AG20443 (cell line): Measurements from ENCODE around the gene AMH.

ENCODE experiments used
- DNase-seq: peaks from one replicate; pipeline ENCODE4 v3.0.0; 2012; ENCODE audit warnings: low spot score, mixed read lengths

The AMH gene

DNA sequence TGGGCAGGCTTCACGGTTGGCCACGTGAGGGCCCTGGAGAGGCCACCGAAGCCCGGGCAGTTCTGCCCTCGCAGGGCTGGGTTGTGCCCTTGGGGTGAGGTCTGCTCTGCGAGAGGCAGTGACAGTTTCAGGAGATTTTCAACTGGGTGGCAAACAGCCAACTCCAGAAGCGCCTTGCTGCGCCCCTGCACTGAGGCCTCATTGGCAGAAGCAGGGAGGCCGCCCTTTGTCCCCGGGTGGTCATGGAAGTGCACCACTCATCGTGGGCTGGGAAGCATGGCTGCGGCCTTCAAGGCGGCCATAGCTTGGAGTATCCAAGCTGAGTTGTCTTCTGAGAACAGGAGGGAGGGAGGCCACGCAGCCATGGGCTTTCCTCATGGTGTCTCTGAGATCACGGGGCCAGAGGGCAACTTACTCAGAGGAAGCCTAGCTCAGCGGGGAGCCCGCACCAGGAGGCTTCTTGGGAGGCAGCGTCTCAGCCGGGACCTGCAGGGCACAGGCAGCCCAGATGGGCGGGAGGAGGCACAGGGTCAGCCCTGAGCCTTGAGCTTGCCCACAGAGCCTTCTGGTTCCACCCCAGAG is 27.8 kb upstream of the AMH start:
- no peak for DNase-seq

DNA sequence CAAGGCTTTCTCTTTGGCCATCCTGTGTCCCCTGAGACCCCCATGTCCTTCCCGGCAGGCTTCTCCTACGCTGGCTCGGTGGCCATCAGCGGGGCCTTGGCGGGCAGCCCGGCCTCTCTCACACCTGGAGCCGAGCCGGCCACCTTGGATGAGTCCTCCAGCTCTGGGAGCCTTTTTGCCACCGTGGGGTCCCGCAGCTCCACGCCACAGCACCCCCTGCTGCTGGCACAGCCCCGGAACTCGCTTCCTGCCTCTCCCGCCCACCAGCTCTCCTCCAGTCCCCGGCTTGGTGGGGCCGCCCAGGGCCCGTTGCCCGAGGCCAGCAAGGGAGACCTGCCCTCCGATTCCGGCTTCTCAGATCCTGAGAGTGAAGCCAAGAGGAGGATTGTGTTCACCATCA is 27.2 kb upstream of the AMH start:
- no peak for DNase-seq

DNA sequence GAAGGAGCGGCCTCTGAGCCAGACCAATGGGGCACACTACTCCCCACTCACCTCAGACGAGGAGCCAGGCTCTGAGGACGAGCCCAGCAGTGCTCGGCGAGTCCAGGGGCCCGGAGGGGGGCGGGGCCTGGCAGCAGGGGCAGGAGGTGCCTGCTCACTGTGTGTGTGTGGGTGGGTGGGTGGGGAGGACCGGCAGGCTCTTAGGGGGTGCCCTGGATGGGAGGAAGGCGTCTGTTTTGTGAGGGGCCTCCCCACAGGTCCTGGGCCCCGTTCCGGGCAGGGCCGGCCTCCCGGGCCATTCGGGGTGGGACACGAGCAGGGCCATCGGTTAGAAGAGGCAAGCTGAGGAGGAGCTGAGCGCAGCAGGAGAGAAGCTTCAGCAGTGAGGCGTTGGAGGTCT is 25.7 kb upstream of the AMH start:
- no peak for DNase-seq

DNA sequence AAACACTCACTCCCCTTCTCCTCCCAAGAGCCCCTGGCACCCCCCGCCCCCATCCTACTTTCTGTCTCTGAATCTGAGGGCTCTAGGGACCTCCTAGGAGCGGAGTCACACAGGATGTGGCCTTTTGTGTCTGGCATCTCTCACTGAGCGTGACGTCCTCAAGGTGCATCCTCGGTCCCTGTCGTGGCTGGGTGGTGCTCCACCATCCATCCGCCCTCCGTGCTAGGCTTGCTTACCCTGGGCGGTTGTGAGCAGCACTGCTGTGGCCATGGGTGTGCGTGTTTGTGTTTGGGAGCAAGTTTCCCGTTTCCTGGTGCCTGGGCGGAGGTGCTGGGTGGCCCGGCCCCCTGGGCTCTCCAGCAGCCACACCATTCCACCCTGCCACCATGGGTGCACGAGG is 25.2 kb upstream of the AMH start:
- no peak for DNase-seq

DNA sequence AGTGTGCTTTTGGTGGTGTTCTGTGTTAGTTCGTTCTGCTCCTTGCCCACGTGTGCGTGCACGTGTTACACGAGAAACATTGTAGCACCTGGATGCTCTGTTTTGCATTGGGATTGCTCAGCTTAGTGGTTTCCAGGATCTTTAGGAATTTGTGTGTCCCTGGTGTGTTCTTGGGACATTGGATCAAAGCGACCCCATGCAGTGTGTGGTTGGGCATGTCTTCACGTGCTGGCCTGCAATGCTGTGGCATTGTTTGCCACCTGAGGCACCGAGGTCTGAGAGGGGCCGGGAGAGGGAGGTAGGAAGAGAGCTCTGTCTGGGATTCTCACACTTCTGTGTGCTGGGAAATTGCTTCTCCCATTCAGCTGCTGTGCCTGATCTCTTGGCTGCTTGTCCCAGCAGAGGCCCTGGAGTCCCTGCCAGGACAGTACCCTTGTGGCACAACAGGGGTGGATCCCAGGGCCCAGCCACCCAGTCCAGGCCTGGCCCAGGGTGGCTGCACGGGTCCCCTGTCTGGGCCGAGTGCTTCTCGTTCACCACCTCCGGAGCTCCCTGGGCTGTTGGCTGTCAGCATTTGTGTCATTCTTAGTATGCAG is 24.3 kb upstream of the AMH start:
- DNase-seq, result no peak

DNA sequence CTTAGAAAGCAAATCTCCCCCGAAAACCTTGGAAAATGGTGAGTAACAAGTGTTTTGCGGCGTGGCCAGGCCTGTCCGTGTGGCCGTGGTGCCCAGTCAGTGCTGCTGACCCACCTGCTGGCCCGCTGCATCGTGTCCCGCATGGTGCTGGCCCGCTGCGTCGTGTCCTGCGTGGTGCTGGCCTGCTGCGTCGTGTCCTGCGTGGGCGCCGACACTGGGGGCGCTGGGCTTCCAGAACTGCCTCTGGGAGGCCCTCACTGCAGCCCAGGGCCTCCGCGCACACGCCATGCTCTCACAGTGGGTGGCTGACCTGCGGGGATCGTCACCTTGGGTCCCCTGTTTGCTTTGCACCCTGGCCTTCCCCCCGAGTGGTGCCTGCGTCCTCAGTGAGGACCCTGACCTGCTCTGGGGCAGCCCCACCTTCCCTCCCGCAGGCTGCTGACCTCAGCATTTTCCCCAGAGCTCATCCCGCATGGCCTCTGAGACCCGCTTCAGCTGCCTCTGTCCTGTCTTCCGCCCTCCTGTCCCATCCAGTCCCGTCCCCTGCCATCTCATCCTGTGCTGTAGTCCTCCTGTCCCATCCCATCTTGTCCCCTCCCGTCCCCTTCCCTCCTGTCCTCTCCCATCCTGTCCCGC is 23.6 kb upstream of the AMH start:
- no peak for DNase-seq

DNA sequence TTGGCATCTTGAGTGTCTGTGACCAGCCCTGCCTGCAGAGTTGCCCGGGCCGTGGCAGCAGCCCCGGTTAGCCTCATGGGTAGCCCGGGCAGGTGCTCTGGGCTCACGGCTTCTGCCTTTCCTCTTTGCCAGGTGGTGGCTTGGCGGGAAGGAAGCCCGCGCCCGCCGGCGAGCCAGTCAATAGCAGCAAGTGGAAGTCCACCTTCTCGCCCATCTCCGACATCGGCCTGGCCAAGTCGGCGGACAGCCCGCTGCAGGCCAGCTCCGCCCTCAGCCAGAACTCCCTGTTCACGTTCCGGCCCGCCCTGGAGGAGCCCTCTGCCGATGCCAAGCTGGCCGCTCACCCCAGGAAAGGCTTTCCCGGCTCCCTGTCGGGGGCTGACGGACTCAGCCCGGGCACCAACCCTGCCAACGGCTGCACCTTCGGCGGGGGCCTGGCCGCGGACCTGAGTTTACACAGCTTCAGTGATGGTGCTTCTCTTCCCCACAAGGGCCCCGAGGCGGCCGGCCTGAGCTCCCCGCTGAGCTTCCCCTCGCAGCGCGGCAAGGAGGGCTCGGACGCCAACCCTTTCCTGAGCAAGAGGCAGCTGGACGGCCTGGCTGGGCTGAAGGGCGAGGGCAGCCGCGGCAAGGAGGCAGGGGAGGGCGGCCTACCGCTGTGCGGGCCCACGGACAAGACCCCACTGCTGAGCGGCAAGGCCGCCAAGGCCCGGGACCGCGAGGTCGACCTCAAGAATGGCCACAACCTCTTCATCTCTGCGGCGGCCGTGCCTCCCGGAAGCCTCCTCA is 22.9 kb upstream of the AMH start:
- no peak for DNase-seq

DNA sequence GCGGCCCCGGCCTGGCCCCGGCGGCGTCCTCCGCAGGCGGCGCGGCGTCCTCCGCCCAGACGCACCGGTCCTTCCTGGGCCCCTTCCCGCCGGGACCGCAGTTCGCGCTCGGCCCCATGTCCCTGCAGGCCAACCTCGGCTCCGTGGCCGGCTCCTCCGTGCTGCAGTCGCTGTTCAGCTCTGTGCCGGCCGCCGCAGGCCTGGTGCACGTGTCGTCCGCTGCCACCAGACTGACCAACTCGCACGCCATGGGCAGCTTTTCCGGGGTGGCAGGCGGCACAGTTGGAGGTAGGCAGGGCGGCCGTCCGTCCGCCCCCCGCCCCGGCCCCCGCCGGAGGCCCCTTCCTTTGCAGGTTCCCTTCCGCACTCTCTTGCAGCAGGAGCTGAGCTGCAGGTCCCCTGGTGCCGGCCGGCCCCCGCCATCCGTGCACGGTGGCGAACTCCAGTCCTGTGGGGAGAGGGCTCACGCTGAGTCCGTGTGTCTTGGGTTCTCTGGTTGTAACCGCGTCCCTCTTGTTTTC is 22.2 kb upstream of the AMH start:
- no peak for DNase-seq

DNA sequence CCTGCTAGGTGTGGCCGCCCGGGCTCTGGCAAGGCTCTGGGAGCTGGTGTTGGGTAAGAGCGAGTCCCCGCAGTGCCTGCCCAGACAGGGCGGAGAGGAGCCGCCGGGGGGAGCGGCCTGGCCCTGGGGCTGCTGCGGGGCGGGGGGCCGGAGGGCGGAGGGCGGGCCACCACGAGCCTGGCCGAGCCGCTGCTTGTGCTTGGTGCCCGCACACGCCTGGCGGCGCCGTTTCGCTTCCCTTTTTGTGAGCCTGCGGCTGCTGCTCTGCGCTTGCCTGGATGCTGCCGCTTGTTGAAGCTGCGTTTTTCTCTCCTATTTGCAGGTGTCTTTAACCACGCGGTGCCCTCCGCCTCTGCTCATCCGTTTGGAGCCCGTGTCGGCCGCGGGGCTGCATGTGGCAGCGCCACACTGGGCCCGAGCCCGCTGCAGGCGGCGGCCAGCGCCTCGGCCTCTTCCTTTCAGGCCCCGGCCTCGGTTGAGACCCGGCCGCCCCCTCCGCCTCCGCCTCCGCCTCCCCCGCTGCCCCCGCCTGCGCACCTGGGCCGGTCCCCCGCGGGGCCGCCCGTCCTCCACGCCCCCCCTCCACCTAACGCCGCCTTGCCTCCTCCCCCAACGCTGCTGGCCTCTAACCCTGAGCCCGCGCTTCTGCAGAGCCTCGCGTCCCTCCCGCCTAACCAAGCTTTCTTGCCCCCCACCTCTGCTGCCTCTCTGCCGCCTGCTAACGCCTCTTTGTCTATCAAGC is 21.5 kb upstream of the AMH start:
- DNase-seq, result no peak

DNA sequence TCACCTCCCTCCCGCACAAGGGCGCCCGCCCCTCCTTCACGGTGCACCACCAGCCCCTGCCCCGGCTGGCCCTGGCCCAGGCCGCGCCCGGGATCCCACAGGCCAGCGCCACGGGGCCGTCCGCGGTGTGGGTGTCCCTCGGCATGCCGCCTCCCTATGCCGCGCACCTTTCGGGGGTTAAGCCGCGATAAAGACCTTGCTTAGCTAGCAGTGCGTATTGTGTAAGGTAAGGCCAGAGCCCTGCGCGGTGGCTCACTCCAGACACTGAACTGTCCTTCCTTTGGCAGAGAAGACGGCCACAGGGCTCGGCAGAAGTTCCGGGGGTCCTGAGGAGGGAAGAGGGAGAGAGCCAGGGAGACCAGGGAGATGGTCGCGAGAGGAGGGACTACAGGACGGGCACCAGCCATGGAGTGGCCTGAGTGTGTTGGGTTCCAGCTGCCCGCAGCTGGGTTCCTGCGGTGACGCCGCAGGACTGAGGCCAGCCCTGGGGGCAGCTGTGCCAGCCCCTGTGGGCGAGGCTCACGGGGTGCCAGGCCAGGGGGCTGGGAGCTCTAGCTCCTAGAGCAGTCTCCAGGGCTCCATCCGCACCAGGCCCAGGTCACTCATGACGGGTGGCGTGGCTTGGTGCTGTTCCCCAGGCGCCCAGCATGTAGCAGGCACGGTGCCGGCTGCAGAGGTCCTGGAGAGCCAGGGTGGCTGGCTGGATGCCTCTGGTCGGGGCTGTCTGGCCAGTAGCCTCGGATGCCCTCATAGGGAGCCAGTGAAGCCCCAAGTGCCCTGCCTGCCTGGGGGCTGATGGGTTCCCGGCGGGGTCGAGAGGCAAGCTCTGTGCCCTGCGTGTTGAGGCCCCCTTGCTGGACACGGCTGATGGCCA is 20.7 kb upstream of the AMH start:
- no peak for DNase-seq

DNA sequence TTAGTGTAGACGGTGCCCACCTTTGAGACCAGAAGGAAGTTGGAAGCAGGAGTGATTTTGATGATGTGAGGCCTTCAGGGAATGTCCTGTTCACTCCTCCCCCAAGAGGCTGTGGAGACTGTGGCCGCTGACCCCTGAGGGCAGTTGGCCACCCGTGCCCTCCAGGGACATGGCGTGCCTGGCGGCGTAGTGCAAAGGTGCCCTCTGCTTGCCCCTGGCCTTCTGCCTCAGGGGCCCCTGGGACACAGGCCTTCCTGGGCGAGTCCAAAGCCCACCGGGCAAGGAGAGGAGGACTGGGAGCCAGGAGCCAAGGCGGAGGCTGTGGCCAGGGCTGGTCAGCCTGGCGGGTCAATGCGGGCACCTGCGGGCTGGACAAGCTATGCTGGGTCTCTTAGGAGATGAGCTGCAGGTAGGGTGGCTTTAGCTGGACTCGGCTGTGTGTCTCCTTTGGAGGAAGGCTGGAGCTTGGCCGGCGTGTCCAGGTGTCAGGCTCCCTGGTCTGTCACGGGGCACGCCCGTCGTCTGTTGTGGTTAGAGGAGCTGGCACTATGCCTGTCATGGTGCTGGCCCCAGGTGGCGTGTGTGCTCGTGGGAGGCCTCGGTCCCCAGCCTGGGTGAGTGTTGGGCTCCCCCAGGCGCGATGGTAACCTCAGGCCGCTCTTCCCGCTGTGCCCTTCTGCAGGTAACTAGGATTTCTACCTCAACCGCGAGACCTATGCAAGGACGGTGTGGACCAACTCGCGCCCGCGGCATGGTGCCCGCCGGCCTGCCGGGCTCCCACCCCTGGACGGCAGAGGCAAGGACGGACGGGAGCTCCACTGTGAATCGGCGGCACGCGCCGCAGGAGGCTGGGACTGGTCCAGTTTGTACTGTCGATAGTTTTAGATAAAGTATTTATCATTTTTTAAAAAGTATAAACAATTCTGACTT is 19.8 kb upstream of the AMH start:
- DNase-seq, result no peak

DNA sequence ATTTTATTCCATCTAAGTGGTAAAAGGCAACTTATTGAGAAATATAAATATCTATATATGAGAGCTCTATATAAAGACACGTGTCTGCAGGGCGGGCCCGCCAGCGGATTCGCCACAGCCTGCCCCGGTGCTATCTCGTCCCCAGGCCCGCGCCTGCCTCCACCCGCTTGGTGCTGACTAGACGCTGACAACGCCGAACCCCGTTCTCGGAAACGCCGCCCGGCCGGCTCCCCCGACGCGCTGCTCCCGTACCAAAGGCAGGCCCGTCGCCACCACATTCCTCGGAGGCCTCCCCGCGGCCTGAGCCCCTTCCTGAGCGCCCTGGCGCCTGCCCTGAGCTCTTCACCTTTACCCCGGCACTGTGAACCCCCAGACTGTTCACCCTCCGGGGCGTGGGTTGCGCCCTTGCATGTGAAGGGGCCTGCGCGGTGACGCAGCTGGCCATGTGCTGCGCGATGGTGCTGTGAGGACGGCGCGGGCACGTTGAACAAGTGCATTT is 19.0 kb upstream of the AMH start:
- DNase-seq, result no peak

DNA sequence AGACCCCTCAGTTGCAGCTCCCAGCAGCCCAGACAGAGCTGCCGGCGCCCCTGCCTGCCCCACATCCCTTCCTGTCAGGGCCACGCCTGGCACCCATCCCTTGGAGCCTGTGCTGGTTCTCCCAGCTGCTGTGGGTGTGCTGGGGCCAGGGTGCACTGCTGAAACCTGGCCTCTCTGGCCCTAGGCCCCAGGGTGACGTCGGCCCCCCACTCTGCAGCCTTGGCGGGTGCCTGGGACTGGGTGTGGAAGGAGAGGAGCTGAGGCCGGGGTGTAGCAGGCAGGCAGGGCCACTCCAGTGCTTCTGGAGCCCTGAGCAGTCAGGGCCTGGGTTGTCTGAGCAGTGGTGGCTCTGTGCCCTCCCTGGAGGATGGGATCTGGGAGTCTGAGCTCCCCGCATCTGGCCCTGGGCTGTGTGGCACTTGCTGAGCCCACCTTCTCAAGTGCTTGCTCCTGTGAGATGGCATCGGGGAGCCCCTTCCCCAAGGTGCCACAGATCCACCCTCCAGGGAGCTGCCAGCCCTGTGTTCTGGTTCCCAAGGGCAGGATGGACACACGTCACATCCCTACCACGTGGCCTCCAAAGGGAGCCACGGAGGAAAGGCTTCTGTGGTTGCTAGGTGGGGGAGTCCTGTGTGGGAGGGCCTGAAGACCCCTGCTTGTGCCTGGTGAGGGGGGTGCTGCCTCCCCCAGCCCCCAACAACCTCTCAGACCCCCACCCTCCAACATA is 18.2 kb upstream of the AMH start:
- no peak for DNase-seq

DNA sequence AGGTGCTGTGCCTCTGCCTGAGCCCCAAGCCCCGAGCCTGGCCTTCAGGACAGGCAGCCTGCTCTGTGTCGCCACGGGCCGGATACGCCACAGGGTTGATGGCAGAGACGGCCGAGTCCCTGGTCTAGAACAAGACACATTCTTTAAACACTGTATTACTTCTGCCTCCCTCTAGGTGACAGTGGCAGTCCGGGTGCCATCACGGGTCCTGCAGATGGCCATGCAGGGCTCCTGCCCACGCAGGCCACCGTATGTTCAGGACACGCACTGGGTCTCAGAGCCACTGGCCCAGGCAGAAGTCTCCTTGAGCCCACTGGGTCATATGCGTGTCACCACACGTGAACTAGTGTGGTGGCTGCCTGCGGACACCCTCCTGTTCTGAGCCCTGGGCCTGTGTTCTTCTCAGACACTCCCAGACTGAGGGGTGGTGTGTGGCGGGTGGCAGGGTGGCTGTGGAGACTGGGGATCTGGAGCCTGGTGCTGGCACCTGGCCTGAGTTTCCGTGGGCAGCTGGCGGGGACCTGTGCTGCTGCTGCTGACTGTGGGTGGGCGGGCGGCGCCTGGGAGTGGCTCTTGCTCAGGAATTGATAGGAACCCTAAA is 17.4 kb upstream of the AMH start:
- DNase-seq, result no peak

DNA sequence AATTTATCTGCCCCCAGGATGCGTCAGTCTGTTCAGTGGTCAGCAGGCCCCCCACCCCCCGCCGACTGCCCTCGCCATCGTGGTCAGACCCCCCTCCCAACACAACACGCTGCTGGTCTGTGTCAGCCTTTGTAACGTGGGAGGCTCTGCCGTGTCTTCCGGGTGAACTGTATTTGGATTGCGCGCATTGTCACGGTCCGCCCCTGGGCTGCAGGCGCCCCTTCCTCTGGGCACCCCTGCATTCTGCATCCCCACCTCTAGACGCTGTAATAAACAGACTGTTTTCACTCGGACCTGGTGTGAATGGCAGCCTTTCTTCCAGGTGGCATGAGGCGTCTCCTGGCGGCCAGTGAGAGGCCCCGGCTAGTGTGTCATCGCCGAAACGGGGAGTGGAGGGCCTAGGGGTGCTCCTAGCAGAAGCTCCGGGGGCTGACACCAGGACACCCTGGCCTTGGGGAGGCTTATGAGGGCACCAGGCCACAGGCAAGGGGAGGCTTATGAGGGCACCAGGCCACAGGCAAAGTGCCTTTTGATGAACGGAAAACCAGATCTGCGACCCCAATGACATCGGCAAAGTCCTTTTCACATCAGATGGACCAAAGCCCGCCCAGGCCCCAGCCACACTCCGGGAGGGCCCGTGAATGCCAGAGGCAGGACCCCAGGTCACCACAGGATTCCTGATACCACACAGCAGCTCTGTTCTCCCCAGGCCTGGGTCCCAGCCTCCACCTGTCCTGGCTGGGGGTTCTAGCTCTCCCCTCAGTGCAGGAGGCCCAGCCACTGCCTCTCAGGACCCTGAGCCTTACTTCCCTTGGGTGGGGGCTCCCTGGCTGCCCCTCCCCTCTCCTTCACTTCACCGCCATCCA is 16.6 kb upstream of the AMH start:
- DNase-seq, result no peak

DNA sequence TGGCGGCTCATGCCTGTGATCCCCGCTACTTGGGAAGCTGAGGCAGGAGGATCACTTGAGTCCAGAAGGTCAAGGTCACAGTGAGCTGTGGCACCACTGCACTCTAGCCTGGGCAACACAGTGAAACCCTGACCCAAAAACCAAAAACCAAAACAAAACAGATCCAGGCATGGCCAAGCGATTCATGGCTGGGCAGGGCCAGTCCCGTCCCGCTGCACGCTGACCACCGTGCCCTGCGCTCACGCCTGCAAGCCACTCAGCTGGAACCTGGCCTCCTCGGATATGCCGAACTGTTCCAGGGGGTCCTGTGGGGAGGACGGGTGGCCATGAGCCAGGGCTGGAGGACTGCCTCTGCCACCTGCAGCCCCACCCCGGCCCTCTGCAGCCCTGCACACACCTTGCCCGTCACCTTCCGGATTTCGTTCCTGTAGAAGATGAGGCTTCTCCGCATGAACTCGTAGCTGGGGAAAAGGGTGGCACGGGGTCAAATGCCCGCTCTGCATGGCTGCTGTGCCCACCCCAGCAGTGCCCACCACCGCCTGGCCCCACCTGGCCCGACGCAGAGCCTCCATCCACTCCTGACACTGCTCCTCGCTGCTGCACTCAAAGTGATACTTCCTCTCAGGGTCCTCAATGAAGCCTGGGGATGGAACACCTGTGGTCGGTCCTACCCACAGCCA is 15.4 kb upstream of the AMH start:
- DNase-seq, result no peak

DNA sequence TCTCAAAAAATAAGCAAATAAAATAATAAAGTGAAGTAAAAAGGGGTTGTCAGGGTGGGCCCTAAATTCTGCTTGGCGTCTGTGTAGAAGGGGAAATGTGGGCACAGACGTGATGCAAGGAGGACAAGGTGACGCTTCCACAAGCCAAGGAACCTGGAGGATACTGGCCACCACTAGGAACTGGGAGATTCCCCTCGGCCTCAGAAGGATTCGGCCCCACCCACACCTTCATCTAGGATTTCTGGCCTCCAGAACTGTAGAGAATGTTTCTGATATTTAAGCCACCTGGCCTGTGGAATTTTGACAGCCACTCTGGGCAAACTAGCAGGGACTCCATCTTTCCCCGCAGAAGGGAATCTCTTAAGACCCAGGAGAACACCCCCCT is 14.1 kb upstream of the AMH start:
- no peak for DNase-seq
